CD4-positive, alpha-beta memory T cell (primary cell): ENCODE measurements around the gene KRTAP12-1. TPM values are rescaled to one million over a fixed set of nuclear protein-coding genes. Genes with fewer than 3 reads are reported as not detected.

Source experiments
- CTCF ChIA-PET: fragments of 350-600 bp; sonication (Branson Sonifier 250); formaldehyde crosslinking; loops from one replicate; lab custom pipeline; 2021; ENCODE audit warnings: inconsistent platforms; ENCODE audit not compliant: partially characterized antibody; lab: Charles Lee
- POLR2A ChIA-PET: fragments of 350-600 bp; sonication (Branson Sonifier 250); formaldehyde crosslinking; loops from one replicate; lab custom pipeline; 2021; ENCODE audit not compliant: partially characterized antibody; lab: Charles Lee
- DNase-seq, 5 donors: peaks; one replicate each; pipeline versions ENCODE4 v3.0.0 to v3.0.0-alpha.2; 2020 to 2022; ENCODE audit warnings: mixed read lengths in 1 of 5
- H3K27ac ChIP-seq: one replicate; pipeline ENCODE4 v1.7.0; 2013; ENCODE audit warnings: low read depth, low read length
- H3K27me3 ChIP-seq: 2 replicates; pipeline ENCODE4 v1.7.0; 2013; ENCODE audit warnings: mild to moderate bottlenecking, low read length, moderate library complexity; ENCODE audit not compliant: insufficient read depth
- H3K36me3 ChIP-seq: 2 replicates; pipeline ENCODE4 v1.7.0; 2013; ENCODE audit warnings: mild to moderate bottlenecking, low read length, moderate library complexity; ENCODE audit not compliant: insufficient read depth
- H3K4me1 ChIP-seq: 2 replicates; pipeline ENCODE4 v1.7.0; 2013; ENCODE audit warnings: mild to moderate bottlenecking, low read length, moderate library complexity; ENCODE audit not compliant: insufficient read depth
- H3K4me3 ChIP-seq, 2 donors: one replicate each; pipeline ENCODE4 v1.7.0; 2013; ENCODE audit warnings: low read length in 2 of 2, mild to moderate bottlenecking in 1 of 2
- H3K9me3 ChIP-seq, 2 donors: one replicate each; pipeline ENCODE4 v1.7.0; 2013; ENCODE audit warnings: low read length in 2 of 2, control low read depth in 1 of 2; ENCODE audit not compliant: control insufficient read depth in 1 of 2
- H3K27ac Mint-ChIP-seq, 7 donors: one replicate each; pipeline ENCODE4 v1.8.0; 2020 to 2021; ENCODE audit warnings: mixed read lengths in 7 of 7, mild to moderate bottlenecking in 6 of 7, inconsistent platforms in 3 of 7, moderate library complexity in 3 of 7
- H3K27me3 Mint-ChIP-seq, 2 donors: one replicate each; pipeline ENCODE4 v1.8.0; 2020 to 2021; ENCODE audit warnings: mixed read lengths in 2 of 2
- H3K36me3 Mint-ChIP-seq, 2 donors: one replicate each; pipeline ENCODE4 v1.8.0; 2020 to 2021; ENCODE audit warnings: mixed read lengths in 2 of 2, inconsistent platforms in 1 of 2, mild to moderate bottlenecking in 1 of 2
- H3K4me1 Mint-ChIP-seq, 4 donors: one replicate each; pipeline ENCODE4 v1.8.0; 2020 to 2021; ENCODE audit warnings: mixed read lengths in 4 of 4, mild to moderate bottlenecking in 1 of 4
- H3K4me3 Mint-ChIP-seq, 8 donors: one replicate each; pipeline ENCODE4 v1.8.0; 2020 to 2021; ENCODE audit warnings: mixed read lengths in 8 of 8, mild to moderate bottlenecking in 7 of 8, moderate library complexity in 6 of 8, inconsistent platforms in 3 of 8
- H3K9me3 Mint-ChIP-seq, 8 donors: one replicate each; pipeline ENCODE4 v1.8.0; 2020 to 2021; ENCODE audit warnings: mixed read lengths in 8 of 8, mild to moderate bottlenecking in 5 of 8, inconsistent platforms in 3 of 8, moderate library complexity in 1 of 8
- intact Hi-C: fragments of 100-400 bp; cut with micrococcal nuclease; formaldehyde crosslinking; loops from one replicate; pipeline ENCODE4 v1.15.1; 2023
- polyA plus RNA-seq, 2 donors: library from polyadenylated mRNA; unstranded; fragments of 300-500 nt; fragmentation: Illumina TruSeq; gene quantifications; one replicate each; pipeline ENCODE4 v1.2.3, GENCODE V29; 2021
- total RNA-seq, 2 experiments: library from RNA; stranded (reverse); gene quantifications; one replicate each; pipeline ENCODE4 v1.2.3, GENCODE V29; 2021

Gene KRTAP12-1
- total and polyA plus RNA-seq, 4 experiments from 2014 or later = not detected

DNA sequence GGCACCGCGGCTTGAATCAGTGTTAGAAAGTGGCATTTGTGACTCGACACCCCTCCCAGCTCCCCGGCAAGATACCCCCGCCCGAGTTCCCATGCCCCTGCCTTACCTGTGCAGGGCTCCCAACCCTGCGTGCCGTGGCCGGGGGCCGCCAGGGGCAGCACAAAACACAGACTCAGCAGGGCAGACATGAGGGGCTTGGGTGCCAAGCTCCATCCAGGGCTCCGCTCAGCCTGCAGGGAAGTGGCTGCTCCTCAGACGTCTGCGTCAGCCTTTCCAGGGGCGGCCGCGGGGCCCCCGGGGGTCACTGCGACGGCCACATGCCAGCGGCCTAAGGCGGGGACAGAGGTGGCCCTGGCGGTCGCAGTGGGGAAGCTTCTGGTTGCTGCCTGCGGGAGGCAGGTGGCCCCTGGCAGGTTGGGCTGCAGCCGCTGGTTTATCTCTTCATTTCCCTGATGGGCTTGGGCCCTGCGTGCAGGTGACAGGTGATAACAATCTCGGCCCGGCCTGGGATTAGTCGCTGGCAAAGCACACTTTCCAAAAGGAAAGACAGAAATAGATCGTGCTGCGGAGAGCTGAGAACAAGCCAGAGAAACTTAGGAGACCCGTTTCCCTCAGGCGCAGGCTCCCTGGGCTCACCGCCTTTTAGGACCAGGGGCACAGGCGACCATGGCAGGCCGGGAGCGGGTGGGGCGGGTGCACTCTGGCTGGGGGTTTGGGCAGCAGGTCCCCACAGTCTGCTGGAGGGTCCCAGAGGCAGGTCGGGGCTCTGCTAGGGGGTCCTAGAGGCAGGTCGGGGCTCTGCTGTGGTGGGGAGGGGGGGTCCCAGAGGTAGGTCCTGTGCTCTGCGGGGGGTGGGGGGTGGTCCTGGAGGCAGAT is 29.6 kb upstream of the KRTAP12-1 start, which contains the start of gene TSPEAR:
Gene TSPEAR (minus strand): TSS at position 246 of the 876 bp plus-strand sequence. CDS start 58 bp downstream, at position 188.
- ChIA-PET CTCF (interaction anchor here (0.7 to 0.8 kb wide), 2 partner anchors 164 to 199 kb away, joined by 3 read pairs; no protein-coding TSS in a partner anchor), POLR2A (interaction anchor here (0.7 to 1.2 kb wide), 5 partner anchors 54 to 172 kb away, joined by 3 to 4 read pairs (median 3); partner anchors contain the start of gene KRTAP12-3)
- H3K27me3 ChIP-seq = peaks cover 61% of the 10 kb centered on the region
- peaks cover 39% of the 10 kb centered on the region for H3K4me1 ChIP-seq
- H3K36me3 ChIP-seq = no peaks in the 10 kb centered on the region
- H3K27ac Mint-ChIP-seq = no peak within 1 kb of the TSS
- no peaks in the 10 kb centered on the region for H3K9me3 ChIP-seq
- peaks cover 0 to 5% (median 2%) of the 10 kb centered on the region in 8 donors for H3K9me3 Mint-ChIP-seq
- H3K4me1 Mint-ChIP-seq = peaks cover 22 to 52% (median 37%) of the 10 kb centered on the region in 4 donors
- no peaks in the 10 kb centered on the region for H3K36me3 Mint-ChIP-seq
- intact Hi-C loops = loop anchor here (1.0 to 2.0 kb wide), 2 partner anchors 12 to 55 kb away; partner anchors contain the start of gene KRTAP12-3
- H3K27ac ChIP-seq = no peak within 1 kb of the TSS
- peak in 1 of 5 donors; percentile 6 for DNase-seq
- peaks cover 57 to 63% of the 10 kb centered on the region in 2 donors for H3K27me3 Mint-ChIP-seq
- H3K4me3 Mint-ChIP-seq = peak within 1 kb of the TSS in 7 of 8 donors; percentile 72 to 89 (median 81)
- H3K4me3 ChIP-seq = no peak within 1 kb of the TSS

GRCh38 chr21:44710756-44711326 is 28.9 kb upstream of the KRTAP12-1 start:
- Histone ChIP-seq H3K4me1 (peaks cover 39% of the 10 kb centered on the region), H3K36me3 (no peaks in the 10 kb centered on the region), H3K27ac (no peak overlapping the region), H3K9me3 (no peaks in the 10 kb centered on the region), H3K4me3 (no peak overlapping the region), H3K27me3 (peaks cover 66% of the 10 kb centered on the region)
- H3K9me3 Mint-ChIP-seq = peaks cover 0 to 9% (median 8%) of the 10 kb centered on the region in 8 donors
- H3K27me3 Mint-ChIP-seq = peaks cover 62 to 68% of the 10 kb centered on the region in 2 donors
- H3K36me3 Mint-ChIP-seq = no peaks in the 10 kb centered on the region
- DNase-seq = peak in 3 of 5 donors; percentile 11 to 25 (median 19)
- POLR2A ChIA-PET = interaction anchor here (1.0 to 1.2 kb wide), 4 partner anchors 53 to 171 kb away, joined by 3 to 4 read pairs (median 4); partner anchors contain the start of gene KRTAP12-3
- H3K4me3 Mint-ChIP-seq = peak overlapping the region in 7 of 8 donors; percentile 72 to 89 (median 81)
- intact Hi-C loops = loop anchor here (1.0 to 2.0 kb wide), 2 partner anchors 12 to 54 kb away; partner anchors contain the start of gene KRTAP12-3
- peaks cover 22 to 52% (median 37%) of the 10 kb centered on the region in 4 donors for H3K4me1 Mint-ChIP-seq
- no peak overlapping the region for H3K27ac Mint-ChIP-seq
- CTCF ChIA-PET = interaction anchor here (0.8 to 1.3 kb wide), 2 partner anchors 198 to 200 kb away, joined by 3 to 5 read pairs; no protein-coding TSS in a partner anchor

GRCh38 chr21:44710294-44710665 is 28.3 kb upstream of the KRTAP12-1 start:
- peaks cover 39% of the 10 kb centered on the region for H3K4me1 ChIP-seq
- ChIA-PET POLR2A (interaction anchor here (0.7 to 2.3 kb wide), 5 partner anchors 8 to 163 kb away, joined by 3 to 16 read pairs (median 3); partner anchors contain the start of gene KRTAP12-3), CTCF (interaction anchor here (1.0 to 1.3 kb wide), 2 partner anchors 31 to 200 kb away, joined by 4 to 5 read pairs; no protein-coding TSS in a partner anchor)
- no peaks in the 10 kb centered on the region for H3K9me3 ChIP-seq
- intact Hi-C loops = loop anchor here (2.0 kb wide), 1 partner anchor 53 kb away; the partner anchor contains the start of gene KRTAP12-3
- peaks cover 66% of the 10 kb centered on the region for H3K27me3 ChIP-seq
- Mint-ChIP-seq H3K27ac (no peak overlapping the region), H3K4me1 (peaks cover 22 to 51% (median 37%) of the 10 kb centered on the region in 4 donors), H3K27me3 (peaks cover 65 to 69% of the 10 kb centered on the region in 2 donors), H3K36me3 (no peaks in the 10 kb centered on the region), H3K4me3 (peak overlapping the region in 7 of 8 donors; percentile 44 to 89 (median 80)), H3K9me3 (peaks cover 0 to 14% (median 11%) of the 10 kb centered on the region in 8 donors)
- no peak overlapping the region for H3K4me3 ChIP-seq
- no peak for DNase-seq
- no peak overlapping the region for H3K27ac ChIP-seq
- H3K36me3 ChIP-seq = no peaks in the 10 kb centered on the region

- peak overlapping the region in 1 of 2 donors; percentile 24 for H3K4me3 ChIP-seq
- Mint-ChIP-seq H3K27me3 (peaks cover 66 to 69% of the 10 kb centered on the region in 2 donors), H3K27ac (peak overlapping the region in 3 of 7 donors; percentile 19 to 67 (median 35)), H3K4me1 (peaks cover 18 to 45% (median 31%) of the 10 kb centered on the region in 4 donors), H3K9me3 (peaks cover 0 to 20% (median 16%) of the 10 kb centered on the region in 8 donors), H3K4me3 (peak overlapping the region; percentile 44 to 80 (median 68)), H3K36me3 (no peaks in the 10 kb centered on the region)
- H3K36me3 ChIP-seq = no peaks in the 10 kb centered on the region
- CTCF ChIA-PET = interaction anchor here (0.6 to 1.3 kb wide), 3 partner anchors 32 to 199 kb away, joined by 3 to 5 read pairs (median 4); no protein-coding TSS in a partner anchor
- H3K4me1 ChIP-seq = peaks cover 39% of the 10 kb centered on the region
- POLR2A ChIA-PET = interaction anchor here (0.7 to 2.3 kb wide), 3 partner anchors 9 to 52 kb away, joined by 3 to 16 read pairs (median 3); partner anchors contain the start of gene KRTAP12-3
- H3K27me3 ChIP-seq = peaks cover 68% of the 10 kb centered on the region
- H3K9me3 ChIP-seq = no peaks in the 10 kb centered on the region
- intact Hi-C loops = loop anchor here (2.0 kb wide), 1 partner anchor 53 kb away; the partner anchor contains the start of gene KRTAP12-3
- no peak overlapping the region for H3K27ac ChIP-seq
- DNase-seq = peak in 4 of 5 donors; percentile 15 to 37 (median 24)
Observed at GRCh38 chr21:44709426-44710293, 27.7 kb upstream of the KRTAP12-1 start.

- Mint-ChIP-seq H3K36me3 (no peaks in the 10 kb centered on the region), H3K27me3 (peaks cover 66 to 69% of the 10 kb centered on the region in 2 donors), H3K9me3 (peaks cover 0 to 24% (median 21%) of the 10 kb centered on the region in 8 donors), H3K4me1 (peaks cover 16 to 45% (median 27%) of the 10 kb centered on the region in 4 donors), H3K4me3 (peak overlapping the region; percentile 44 to 80 (median 68)), H3K27ac (peak overlapping the region in 4 of 7 donors; percentile 8 to 67 (median 27))
- Histone ChIP-seq H3K27me3 (peaks cover 75% of the 10 kb centered on the region), H3K36me3 (no peaks in the 10 kb centered on the region), H3K27ac (no peak overlapping the region), H3K4me3 (peak overlapping the region in 1 of 2 donors; percentile 24), H3K9me3 (no peaks in the 10 kb centered on the region), H3K4me1 (peaks cover 39% of the 10 kb centered on the region)
- intact Hi-C loops = no loop called here
- no peak for DNase-seq
- ChIA-PET CTCF (interaction anchor here (0.6 to 1.4 kb wide), 3 partner anchors 33 to 199 kb away, joined by 3 read pairs; no protein-coding TSS in a partner anchor), POLR2A (interaction anchor here (2.3 kb wide), 1 partner anchor 51 kb away, joined by 16 read pairs; the partner anchor contains the start of gene KRTAP12-3)
Observed at GRCh38 chr21:44708866-44709425, 27.0 kb upstream of the KRTAP12-1 start.
